Stimulated activated CD4-positive, alpha-beta T cell treated with anti-CD3 and anti-CD28 coated beads, Interleukin-4, amount 100 ng/mL, for 4 hours (primary cell): Measurements from ENCODE around the gene CNTNAP2.

Experiments used
- DNase-seq, 2 experiments: peaks; one replicate each; pipeline ENCODE4 v3.0.0-alpha.2; 2020

The CNTNAP2 gene

GRCh38 chr7:147170341-147171012 lies 1053.9 kb downstream of the CNTNAP2 start:
- no peak for DNase-seq

- DNase-seq: no peak
Observed at GRCh38 chr7:147171013-147171391, 1054.4 kb downstream of the CNTNAP2 start.

DNA sequence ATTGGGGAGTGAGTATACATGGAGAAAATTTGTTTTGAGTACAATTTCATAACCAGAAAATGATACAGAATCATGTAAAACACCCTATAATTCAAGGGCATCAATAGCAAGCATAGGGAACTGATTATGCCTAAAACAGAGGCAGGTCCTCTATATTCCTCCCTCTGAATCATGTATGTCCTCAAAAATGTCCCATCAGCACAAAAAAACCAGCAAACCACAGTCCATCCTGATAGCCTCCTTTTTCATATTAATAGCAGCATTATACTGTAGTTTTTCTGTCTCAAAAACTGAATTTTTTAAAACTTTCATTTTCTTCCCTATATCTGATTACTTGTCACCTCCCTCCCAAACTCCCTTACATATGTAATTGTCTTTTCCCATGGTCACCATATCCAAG lies 1057.3 kb downstream of the CNTNAP2 start:
- no peak for DNase-seq

DNA sequence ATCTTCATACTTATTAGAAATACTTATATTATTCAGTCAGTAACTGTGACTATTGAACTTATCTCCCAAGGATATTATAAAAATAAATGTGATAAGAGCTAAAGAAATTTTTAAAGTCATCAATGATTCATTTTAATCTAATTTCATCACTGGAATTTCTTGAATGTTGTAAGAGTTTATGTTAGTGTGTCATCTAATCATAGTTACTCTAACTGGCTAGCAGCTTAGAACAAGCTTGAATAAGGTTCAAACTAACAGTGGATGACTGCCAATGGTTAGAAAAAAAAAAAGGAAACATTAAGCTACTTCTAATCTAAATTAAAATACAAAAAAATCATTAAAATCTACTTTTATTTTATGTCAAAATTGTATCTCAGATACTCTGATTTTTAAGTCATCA lies 1066.3 kb downstream of the CNTNAP2 start:
- DNase-seq: no peak

DNA sequence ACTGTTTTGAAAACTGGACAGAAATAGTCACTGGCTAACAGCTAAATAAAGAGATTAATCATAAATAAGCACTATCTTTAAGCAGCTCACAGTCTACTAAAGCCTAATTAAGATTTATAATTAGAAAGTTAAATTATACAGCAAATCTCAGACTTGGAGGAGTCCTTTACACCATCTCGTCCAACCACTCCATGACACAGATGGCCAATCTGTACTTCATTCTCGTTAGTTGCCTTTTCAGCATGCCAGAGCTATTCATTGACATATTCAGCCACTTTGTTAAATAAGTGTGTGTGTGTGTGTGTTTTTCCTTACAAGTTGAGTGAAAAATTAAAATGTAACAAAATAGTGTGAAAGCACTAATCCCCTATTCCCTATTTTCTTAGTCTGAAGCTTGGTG lies 1066.7 kb downstream of the CNTNAP2 start:
- no peak for DNase-seq

GRCh38 chr7:147188467-147188866 lies 1071.9 kb downstream of the CNTNAP2 start:
- no peak for DNase-seq

DNA sequence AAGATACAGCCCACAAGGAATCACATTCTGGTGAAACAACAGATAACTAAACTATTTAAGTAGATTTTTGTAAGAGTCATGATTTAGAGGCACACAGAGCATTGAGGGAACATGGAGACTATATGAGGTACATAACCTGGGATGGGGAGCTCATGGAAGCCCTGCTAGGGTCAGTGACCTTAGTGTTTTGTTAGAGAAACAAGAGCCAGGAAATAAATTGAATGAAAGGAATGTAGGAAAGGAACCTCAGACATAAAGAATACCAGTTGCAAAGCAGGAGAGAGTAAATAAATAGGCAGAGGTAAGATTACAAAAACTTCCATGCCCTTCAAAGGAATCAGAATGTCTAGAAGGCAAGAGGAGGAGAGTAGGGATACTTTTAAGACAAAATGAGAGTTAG lies 1076.9 kb downstream of the CNTNAP2 start:
- DNase-seq: no peak

- DNase-seq: no peak
Observed at GRCh38 chr7:147196481-147196880, 1079.9 kb downstream of the CNTNAP2 start.

GRCh38 chr7:147197006-147197405 lies 1080.4 kb downstream of the CNTNAP2 start:
- DNase-seq: no peak

- no peak for DNase-seq
Observed at GRCh38 chr7:147199868-147200267, 1083.3 kb downstream of the CNTNAP2 start.

GRCh38 chr7:147207988-147208387 lies 1091.4 kb downstream of the CNTNAP2 start:
- DNase-seq: no peak

- DNase-seq: no peak
Observed at GRCh38 chr7:147231275-147231674, 1114.7 kb downstream of the CNTNAP2 start.

GRCh38 chr7:147235645-147236382 lies 1119.2 kb downstream of the CNTNAP2 start:
- no peak for DNase-seq

GRCh38 chr7:147240468-147240867 lies 1123.9 kb downstream of the CNTNAP2 start:
- no peak for DNase-seq

GRCh38 chr7:147245274-147245673 lies 1128.7 kb downstream of the CNTNAP2 start:
- no peak for DNase-seq

DNA sequence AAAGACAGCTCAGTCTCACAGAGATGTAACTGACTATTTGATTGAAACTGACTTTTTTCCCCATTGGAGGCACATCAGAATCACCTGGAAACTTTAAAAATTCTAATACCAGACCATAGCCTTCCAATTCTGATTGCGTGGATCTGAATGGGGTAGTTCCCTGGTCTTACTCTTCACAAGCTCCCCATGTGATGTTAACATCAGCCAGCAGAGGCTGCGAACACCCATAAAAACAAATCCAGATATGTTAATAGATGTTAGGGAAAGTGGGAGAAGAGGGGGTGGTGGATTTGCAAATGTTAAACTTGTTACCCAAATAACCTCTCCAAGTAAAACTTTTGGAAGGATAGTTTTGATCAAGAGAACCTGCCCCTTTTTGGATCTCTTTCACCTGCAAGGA lies 1133.4 kb downstream of the CNTNAP2 start:
- no peak for DNase-seq

- DNase-seq: no peak
Observed at GRCh38 chr7:147251751-147252325, 1135.2 kb downstream of the CNTNAP2 start.

- DNase-seq: no peak
Observed at GRCh38 chr7:147261693-147262092, 1145.1 kb downstream of the CNTNAP2 start.

- DNase-seq: no peak
Observed at GRCh38 chr7:147265528-147265927, 1148.9 kb downstream of the CNTNAP2 start.

DNA sequence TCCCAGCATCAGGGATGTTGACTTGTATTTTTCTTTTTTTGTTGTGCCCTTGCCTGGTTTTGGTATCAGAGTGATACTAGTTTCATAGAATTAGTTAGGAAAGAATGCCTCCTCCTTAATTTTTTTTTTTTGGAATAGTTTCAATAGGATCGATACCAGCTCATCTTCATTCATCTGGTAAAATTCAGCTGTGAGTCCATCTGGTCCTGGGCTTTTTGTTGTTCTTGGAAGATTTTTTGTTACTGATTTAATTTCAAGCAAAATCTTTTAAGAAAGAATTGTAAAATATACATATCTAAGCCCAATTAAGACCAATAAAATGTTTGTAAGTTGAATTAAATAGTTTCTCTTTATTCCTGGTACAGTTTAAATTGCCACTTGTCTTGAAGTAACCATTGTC lies 1159.5 kb downstream of the CNTNAP2 start:
- DNase-seq: no peak

- no peak for DNase-seq
Observed at GRCh38 chr7:147276783-147277370, 1160.3 kb downstream of the CNTNAP2 start.

GRCh38 chr7:147279514-147279913 lies 1162.9 kb downstream of the CNTNAP2 start:
- no peak for DNase-seq

DNA sequence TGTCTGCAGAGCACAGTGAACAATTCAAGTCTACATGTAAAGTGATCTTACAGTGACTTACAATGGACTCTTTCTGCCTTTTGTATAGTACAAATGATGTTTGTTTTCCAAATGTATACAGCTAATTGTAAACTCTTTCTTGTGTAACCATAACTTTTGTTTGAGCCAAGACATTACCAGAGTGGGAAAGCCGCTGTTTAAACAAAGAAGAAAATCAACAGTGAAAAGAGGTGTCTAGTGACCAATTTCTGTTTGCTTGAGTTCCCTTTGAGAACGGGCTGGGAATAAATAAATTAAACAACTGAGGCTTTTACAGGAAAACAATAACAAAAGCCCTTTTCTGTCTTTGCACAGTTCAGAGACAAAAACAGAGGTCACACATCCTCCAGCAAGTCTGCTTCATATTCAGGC lies 1163.4 kb downstream of the CNTNAP2 start:
- DNase-seq: no peak

GRCh38 chr7:147282204-147282603 lies 1165.6 kb downstream of the CNTNAP2 start:
- DNase-seq: no peak
